Upper lobe of right lung (tissue), 1 donor: ENCODE data around the gene RAB40AL. TPM values are rescaled to one million over a fixed set of nuclear protein-coding genes. Genes with fewer than 3 reads are reported as not detected.
"Not testable (repeated sequence)": the region's sequence is repeated elsewhere in the genome, so short reads cannot be mapped to it uniquely, and the experiment has no call there.

Experiments
- ATAC-seq: fragments of 200-7000 bp; cut with Tn5 transposase; one replicate; pipeline ENCODE4 v1.9.1; 2020; ENCODE audit warnings: mild to moderate bottlenecking, moderate library complexity
- DNase-seq: peaks from one replicate; pipeline ENCODE4 v3.0.0-alpha.2; 2020
- H3K27ac ChIP-seq: fragments of 200-600 bp; one replicate; pipeline ENCODE4 v1.8.0; 2022
- H3K27me3 ChIP-seq: fragments of 200-600 bp; one replicate; pipeline ENCODE4 v1.8.0; 2022; ENCODE audit warnings: mild to moderate bottlenecking
- H3K36me3 ChIP-seq: fragments of 200-600 bp; one replicate; pipeline ENCODE4 v1.8.0; 2022
- H3K4me1 ChIP-seq: fragments of 200-600 bp; one replicate; pipeline ENCODE4 v1.8.0; 2022
- H3K4me3 ChIP-seq: fragments of 200-600 bp; one replicate; pipeline ENCODE4 v1.8.0; 2022; ENCODE audit warnings: mild to moderate bottlenecking
- H3K9me3 ChIP-seq: fragments of 200-600 bp; one replicate; pipeline ENCODE4 v1.8.0; 2022
- intact Hi-C: fragments of 100-400 bp; cut with DNase I; formaldehyde crosslinking; loops from one replicate; pipeline ENCODE4 v1.11.0; 2022
- long read RNA-seq: library from polyadenylated mRNA; unstranded; transcript quantifications from one replicate; pipeline ENCODE4 v2.0.0, GENCODE V29; 2021
- total RNA-seq: library from RNA; stranded (reverse); fragmentation: NEBNext Ultra II Directional; extraction: Animal tissue kit (Norgen Biotek cat#: 25700); gene quantifications from one replicate; pipeline ENCODE4 v1.2.1, GENCODE V29; 2021
- TF ChIP-seq, protein P1 (sequence below): fragments of 200-600 bp; IDR thresholded peaks from one replicate; pipeline ENCODE4 v1.8.0; 2022; ENCODE audit warnings: antibody characterized with exemption
- donor health status: DM: no; HTN: yes; CAD: no; lungs with severe emphysema.

RAB40AL gene
- 0.52 TPM for total RNA-seq
- long read RNA-seq, partial matches to known transcripts: 0 of 1 reads
- long read RNA-seq, other reads (novel, unspliced or antisense): 0 of 1 reads

- H3K27ac ChIP-seq, H3K4me3 ChIP-seq, H3K9me3 ChIP-seq, H3K36me3 ChIP-seq, ATAC-seq, DNase-seq, intact Hi-C loops, H3K4me1 ChIP-seq, H3K27me3 ChIP-seq: not testable (repeated sequence)
Observed at GRCh38 chrX:102936972-102937371, at the start of gene RAB40AL. TSS of gene RAB40AL (plus strand) at chrX:102937272. CDS start at chrX:102937319, 47 bp downstream.

DNA sequence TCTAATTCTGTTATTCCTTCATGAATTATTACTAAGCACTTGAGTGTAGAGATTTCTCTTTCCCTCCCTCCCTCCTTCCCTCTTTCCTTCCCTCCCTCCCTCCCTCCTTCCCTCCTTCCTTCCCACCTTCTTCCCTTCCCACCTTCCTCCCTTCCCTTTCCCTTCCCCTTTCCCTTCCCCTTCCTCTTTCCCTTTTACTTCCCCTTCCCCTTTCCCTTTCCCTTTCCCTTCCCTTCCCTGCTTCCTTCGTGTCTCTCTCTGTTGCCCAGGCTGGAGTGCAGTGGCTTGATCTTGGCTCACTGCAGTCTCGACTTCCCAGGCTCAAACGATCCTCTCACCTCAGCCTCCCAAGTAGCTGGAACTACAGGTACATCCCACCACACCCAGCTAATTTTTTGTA lies 49.4 kb upstream of the RAB40AL start:
- intact Hi-C loops: no loop called here
- TF ChIP-seq, protein P1, sequence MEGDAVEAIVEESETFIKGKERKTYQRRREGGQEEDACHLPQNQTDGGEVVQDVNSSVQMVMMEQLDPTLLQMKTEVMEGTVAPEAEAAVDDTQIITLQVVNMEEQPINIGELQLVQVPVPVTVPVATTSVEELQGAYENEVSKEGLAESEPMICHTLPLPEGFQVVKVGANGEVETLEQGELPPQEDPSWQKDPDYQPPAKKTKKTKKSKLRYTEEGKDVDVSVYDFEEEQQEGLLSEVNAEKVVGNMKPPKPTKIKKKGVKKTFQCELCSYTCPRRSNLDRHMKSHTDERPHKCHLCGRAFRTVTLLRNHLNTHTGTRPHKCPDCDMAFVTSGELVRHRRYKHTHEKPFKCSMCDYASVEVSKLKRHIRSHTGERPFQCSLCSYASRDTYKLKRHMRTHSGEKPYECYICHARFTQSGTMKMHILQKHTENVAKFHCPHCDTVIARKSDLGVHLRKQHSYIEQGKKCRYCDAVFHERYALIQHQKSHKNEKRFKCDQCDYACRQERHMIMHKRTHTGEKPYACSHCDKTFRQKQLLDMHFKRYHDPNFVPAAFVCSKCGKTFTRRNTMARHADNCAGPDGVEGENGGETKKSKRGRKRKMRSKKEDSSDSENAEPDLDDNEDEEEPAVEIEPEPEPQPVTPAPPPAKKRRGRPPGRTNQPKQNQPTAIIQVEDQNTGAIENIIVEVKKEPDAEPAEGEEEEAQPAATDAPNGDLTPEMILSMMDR: no peak
- Histone ChIP-seq H3K4me1 (no peaks in the 10 kb centered on the region), H3K36me3 (no peaks in the 10 kb centered on the region), H3K27ac (no peak overlapping the region), H3K9me3 (no peaks in the 10 kb centered on the region), H3K27me3 (no peaks in the 10 kb centered on the region), H3K4me3 (no peak overlapping the region)
- DNase-seq (no peak), ATAC-seq (no peak)

DNA sequence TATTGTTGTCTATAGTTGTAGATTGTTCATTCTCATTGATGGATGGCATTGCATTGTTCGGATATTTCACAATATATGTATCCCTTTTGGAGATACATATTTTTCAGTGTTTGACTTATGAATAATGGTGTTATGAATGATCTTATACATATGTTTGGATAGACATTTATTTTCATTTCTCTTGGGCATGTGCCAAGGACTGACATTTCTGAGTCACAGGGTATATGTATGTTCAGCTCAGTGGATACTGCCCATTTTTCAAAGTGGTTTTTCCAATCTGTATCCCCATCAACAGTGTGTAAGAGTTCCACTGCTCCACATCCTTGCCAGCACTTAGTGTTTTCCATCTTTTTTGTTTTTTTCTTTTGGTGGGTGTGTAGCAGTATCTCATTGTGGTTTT lies 45.0 kb upstream of the RAB40AL start:
- Histone ChIP-seq H3K27ac (no peak overlapping the region), H3K36me3 (no peaks in the 10 kb centered on the region), H3K4me1 (no peaks in the 10 kb centered on the region), H3K4me3 (no peak overlapping the region), H3K9me3 (no peaks in the 10 kb centered on the region), H3K27me3 (no peaks in the 10 kb centered on the region)
- TF ChIP-seq, protein P1: no peak
- DNase-seq (no peak), ATAC-seq (no peak)
- intact Hi-C loops: no loop called here

- intact Hi-C loops: no loop called here
- H3K4me1 ChIP-seq: no peaks in the 10 kb centered on the region
- H3K27me3 ChIP-seq: no peaks in the 10 kb centered on the region
- ATAC-seq: peak; percentile 85
- H3K9me3 ChIP-seq: no peaks in the 10 kb centered on the region
- H3K27ac ChIP-seq: no peak overlapping the region
- no peak for DNase-seq
- H3K36me3 ChIP-seq: no peaks in the 10 kb centered on the region
- TF ChIP-seq, protein P1: peak; percentile 58
- no peak overlapping the region for H3K4me3 ChIP-seq
Observed at GRCh38 chrX:102899940-102900916, 36.8 kb upstream of the RAB40AL start.

DNA sequence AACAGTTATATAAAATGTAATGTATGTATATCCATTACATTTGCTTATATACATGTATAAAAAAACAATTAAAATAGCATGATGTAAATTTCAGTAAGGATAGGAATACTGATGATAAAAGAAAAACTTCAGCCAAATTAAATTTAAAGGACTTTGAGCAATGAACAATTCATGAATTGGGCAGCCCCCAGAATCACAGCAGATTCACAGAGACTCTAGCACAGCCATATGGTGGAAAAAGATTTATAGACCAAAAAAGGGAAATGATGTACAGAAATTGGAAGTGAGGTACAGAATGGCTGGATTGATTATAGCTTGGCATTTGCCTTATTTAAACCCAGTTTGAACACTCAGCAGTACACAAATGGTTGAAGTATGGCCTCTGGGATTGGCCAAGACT lies 34.7 kb upstream of the RAB40AL start:
- DNase-seq: no peak
- TF ChIP-seq, protein P1: no peak
- Histone ChIP-seq H3K9me3 (no peaks in the 10 kb centered on the region), H3K4me3 (no peak overlapping the region), H3K27me3 (no peaks in the 10 kb centered on the region), H3K4me1 (no peaks in the 10 kb centered on the region), H3K27ac (no peak overlapping the region), H3K36me3 (peaks cover 4% of the 10 kb centered on the region)
- intact Hi-C loops: no loop called here
- no peak for ATAC-seq

DNA sequence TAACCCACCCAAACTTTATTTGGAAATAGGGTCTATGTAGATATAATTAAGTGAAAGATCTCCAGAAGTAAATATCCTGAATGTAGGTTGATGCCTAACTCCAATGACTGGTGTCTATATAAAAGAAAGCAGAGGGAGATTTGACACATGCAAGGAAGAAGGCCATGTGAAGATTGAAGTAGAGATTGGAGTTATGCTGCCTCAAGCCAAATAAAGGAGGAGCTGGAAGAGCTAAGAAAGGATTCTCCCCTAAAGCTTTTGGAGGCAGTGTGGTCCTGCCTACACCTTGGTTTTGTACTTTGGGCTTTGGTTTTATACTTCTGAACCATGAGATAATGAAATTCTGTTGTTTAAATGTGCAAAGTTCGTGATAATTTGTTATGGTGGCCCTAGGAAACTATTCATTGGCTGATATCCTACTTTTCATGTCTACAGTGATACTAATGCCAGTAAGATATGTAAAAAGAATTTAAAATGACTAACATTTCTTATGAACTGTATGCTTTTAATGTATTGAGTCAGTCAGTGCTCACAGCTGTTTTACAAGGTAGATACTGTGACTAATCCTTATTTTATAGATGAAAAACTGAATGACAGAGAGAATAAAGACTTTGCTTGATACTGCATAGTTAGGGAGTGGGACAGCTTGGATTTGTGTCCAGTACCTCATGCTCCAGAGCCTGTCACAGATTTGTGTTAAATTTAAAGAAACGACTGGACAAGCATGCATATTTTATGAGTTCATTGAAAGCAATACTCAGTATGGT lies 5.9 kb upstream of the RAB40AL start:
- no peaks in the 10 kb centered on the region for H3K27me3 ChIP-seq
- ATAC-seq: no peak
- no peaks in the 10 kb centered on the region for H3K9me3 ChIP-seq
- no peak overlapping the region for H3K4me3 ChIP-seq
- DNase-seq: no peak
- intact Hi-C loops: no loop called here
- no peaks in the 10 kb centered on the region for H3K36me3 ChIP-seq
- no peaks in the 10 kb centered on the region for H3K4me1 ChIP-seq
- TF ChIP-seq, protein P1: no peak
- no peak overlapping the region for H3K27ac ChIP-seq
